ENCODE results near the gene TMIGD3.

TMIGD3 gene

GRCh38 chr1:111475701-111476100, 27.7 kb downstream of the TMIGD3 start:
- no peak for DNase-seq (ENCODE audit: low read depth, low spot score)

- DNase-seq (ENCODE audit: low read depth, low spot score): no peak
Measured at GRCh38 chr1:111474521-111474920, 28.9 kb downstream of the TMIGD3 start.

GRCh38 chr1:111474106-111474505, 29.3 kb downstream of the TMIGD3 start:
- DNase-seq (ENCODE audit: low read depth, low spot score): no peak

- DNase-seq (ENCODE audit: low read depth, low spot score): no peak
Measured at GRCh38 chr1:111471538-111471937, 31.9 kb downstream of the TMIGD3 start.

DNA sequence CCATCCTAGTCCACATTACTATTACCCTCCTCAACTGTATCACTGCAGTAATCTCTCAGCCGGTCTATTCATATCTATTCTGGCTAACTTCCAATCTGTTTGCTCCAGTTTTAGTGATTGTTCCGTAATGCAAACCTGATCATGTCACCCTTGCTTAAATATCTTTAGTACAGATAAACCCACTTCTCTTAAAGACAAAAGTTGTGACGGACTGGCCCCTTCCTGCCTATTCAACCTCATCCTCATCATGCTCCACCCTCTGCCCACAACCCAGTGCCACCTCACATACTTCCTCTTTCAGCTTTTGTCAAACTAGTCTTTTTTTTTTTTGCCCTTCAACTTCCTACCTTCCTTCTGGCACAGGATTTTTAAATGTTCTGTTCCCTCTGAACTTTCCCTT, 32.4 kb downstream of the TMIGD3 start:
- DNase-seq (ENCODE audit: low read depth, low spot score): no peak

DNA sequence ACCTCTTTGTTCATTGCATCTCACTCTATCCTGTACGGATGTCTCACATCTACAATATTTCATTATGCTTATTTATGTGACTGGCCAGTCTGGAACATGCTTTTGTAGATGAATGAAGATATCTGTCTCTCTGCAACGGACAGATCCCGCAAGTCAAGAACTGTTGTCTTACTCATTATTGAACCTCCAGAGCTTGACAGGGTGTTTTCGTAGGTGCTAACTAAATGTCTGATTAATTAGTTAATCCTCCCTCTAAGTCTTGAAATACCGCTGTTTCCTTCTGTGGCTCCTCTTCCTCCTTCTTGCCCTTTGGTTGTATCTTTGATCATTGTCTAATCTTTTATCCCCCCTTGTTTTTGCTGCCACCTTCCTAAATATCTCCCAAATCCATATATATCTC, 32.8 kb downstream of the TMIGD3 start:
- DNase-seq (ENCODE audit: low read depth, low spot score): no peak

DNA sequence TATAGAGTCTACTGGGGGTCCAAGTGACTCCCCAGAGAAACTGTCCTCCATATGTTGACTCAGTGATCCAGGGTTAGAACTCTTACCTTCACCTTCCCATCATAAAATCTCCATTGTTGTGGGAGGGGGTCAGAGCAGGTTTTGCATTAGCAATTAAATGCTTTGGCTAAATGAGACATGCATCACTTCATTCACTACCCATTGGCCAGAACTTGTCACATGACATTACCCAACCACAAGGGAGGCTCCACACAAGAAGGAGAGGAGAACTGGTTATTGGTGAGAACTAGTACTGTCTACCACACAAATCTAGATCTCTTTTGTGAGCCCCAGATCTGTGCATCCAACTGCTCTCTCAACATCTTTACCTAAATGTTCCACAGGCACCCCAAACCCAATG, 33.9 kb downstream of the TMIGD3 start:
- DNase-seq (ENCODE audit: low read depth, low spot score): no peak

GRCh38 chr1:111468717-111469100, 34.7 kb downstream of the TMIGD3 start:
- DNase-seq (ENCODE audit: low read depth, low spot score): no peak

GRCh38 chr1:111467865-111468716, 35.3 kb downstream of the TMIGD3 start:
- DNase-seq (ENCODE audit: low read depth, low spot score): no peak

GRCh38 chr1:111466480-111466879, 37.0 kb downstream of the TMIGD3 start:
- DNase-seq (ENCODE audit: low read depth, low spot score): no peak

DNA sequence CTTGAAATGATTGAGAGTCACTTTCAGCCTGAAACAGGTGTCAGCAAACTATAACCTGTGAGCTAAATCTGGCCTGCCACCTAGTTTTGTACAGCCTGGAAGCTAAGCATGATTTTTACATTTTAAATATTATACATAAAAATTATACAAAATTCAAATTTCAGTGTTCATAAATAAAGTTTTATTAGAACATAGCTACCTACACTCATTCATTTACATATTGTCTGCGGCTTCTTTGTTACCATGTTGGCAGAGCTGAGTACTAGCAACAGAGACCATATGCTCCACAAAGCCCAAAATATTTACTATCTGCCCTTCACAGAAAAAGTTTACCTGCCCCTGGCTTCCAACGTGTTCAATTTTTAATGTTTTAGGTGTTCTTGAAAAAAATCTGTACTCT, 37.7 kb downstream of the TMIGD3 start:
- no peak for DNase-seq (ENCODE audit: low read depth, low spot score)

DNA sequence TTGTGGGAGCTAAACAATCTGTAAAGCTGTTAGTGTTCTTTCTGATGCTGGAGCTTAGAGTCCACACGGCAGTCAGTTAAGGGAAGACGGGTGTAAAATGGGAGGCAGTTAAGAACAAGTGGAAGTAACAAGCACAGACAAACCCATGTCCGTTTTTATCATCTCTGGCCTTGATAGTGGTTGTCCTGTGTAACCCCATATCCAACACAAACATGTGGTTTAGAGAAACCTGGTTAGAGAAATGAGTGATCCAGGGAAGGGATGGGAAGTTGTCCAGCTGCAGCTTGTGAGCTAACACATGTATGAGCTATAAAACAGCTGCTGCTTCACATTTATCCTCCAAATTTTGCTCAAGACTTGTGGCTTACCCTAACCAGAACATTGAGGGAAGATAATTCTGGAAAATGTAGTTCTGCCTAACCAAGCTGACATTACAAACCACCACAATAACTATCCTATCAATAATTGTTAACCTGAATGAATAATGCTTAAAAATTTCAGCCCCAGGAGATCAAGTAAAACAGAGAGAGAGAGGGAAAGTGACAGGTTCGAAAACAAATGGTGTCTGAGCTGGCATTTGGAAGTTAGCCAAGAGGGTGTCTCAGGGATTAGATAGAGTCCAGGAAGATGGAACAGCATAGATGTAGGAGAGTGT, 40.3 kb downstream of the TMIGD3 start:
- DNase-seq (ENCODE audit: low read depth, low spot score): no peak

GRCh38 chr1:111462370-111463028, 40.9 kb downstream of the TMIGD3 start:
- no peak for DNase-seq (ENCODE audit: low read depth, low spot score)

GRCh38 chr1:111461765-111462164, 41.7 kb downstream of the TMIGD3 start:
- no peak for DNase-seq (ENCODE audit: low read depth, low spot score)

DNA sequence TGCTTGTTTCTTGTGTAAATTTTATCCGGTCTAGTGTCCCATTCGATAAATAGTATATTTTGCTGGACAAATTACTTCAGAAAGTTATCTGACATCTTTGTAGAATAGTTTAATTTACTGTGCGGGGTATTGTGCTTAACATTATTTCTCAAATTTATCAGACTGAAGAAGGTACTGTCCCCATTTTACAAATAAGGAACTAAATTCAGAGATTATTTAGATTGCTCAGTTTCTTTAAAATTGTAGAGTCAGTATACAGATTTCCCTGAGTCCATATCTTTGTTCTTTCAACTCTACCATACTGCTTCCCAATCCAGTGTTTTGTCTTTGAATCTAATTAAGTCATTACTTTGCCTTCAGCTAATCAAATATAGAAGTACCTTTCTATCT, 47.8 kb downstream of the TMIGD3 start:
- DNase-seq (ENCODE audit: low read depth, low spot score): no peak

DNA sequence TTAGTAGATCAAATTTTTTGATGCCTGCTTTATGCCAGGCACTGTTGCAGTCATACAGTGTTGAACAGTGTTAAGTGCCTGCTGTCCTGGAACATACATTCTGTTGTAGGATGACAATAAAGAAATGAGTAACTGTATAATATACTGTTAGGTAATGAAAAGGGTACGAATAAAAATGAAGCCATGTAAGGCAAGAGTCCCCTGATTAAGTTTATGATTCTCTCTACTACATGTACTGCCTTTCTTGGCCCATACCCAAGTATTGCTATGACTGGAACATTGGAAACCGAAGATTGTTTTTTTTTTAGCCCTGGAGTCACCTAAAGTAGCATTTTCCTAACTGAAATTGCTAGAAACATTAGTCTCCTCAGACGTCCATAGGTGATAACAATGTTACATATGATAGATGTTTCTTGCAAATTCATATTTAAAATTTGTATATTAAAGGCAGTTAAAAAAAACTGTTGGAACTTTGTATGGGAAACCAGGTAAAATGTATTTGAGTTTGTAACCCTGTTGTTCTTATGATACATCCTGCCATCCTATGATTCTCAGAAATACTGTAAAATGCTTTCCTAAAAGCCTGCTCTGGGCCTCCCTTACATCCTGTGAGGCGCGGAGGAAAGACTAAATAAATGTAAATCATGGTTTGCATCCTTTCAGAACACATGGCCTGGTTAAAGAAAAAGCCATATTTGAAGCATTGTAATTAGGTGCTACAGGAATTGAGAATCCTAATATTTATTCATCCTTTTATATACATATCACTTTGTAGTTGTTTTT, 48.4 kb downstream of the TMIGD3 start:
- no peak for DNase-seq (ENCODE audit: low read depth, low spot score)

- no peak for DNase-seq (ENCODE audit: low read depth, low spot score)
Measured at GRCh38 chr1:111453706-111454105, 49.7 kb downstream of the TMIGD3 start.

DNA sequence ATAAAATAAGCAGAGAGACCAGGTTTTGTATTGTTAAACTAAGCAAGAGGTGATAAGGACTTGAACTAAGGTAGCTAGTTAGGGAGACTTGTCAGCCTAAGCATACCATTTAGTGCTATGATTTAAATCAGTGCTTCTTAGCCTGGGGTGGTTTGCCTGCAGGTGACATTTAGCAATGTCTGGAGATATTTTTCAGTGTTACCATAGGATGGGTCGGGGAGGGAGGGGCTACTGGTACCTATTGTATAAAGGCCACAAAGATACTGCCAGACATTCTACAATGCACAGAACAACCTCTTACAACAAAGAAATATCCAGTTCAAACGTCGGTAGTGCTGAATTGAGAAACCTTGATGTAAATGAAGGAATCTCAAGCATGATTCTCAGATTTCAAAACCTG, 50.9 kb downstream of the TMIGD3 start:
- DNase-seq (ENCODE audit: low read depth, low spot score): no peak

- no peak for DNase-seq (ENCODE audit: low read depth, low spot score)
Measured at GRCh38 chr1:111450185-111450584, 53.2 kb downstream of the TMIGD3 start.

- no peak for DNase-seq (ENCODE audit: low read depth, low spot score)
Measured at GRCh38 chr1:111449703-111450017, 53.8 kb downstream of the TMIGD3 start.

GRCh38 chr1:111448918-111449702, 54.3 kb downstream of the TMIGD3 start, which contains the start of the genes ATP5PB and WDR77:
Gene ATP5PB, plus strand, starts transcription at chr1:111449464. Its CDS starts 78 bp downstream, at chr1:111449542.
Gene WDR77, minus strand, starts transcription at chr1:111449256. Its CDS starts 87 bp downstream, at chr1:111449169.
- peak; percentile 98 for DNase-seq (ENCODE audit: low read depth, low spot score)

Measured in ELF-1 (cell line).